Measurements from ENCODE around the gene TRHDE. TPM values are rescaled to one million over a fixed set of nuclear protein-coding genes. Genes with fewer than 3 reads are reported as not detected.

TRHDE gene
- total RNA-seq (under 1 TPM; 0.12 to 0.97 (median 0.51) TPM), polyA plus RNA-seq (under 1 TPM; 0.10 to 0.15 TPM)
- long read RNA-seq, donor 1, partial matches to known transcripts: 0 of 1 reads
- long read RNA-seq, donor 1, other reads (novel, unspliced or antisense): 1 of 1 reads
- long read RNA-seq, donor 2: 0 reads
- long read RNA-seq, donor 3: 0 reads

GRCh38 chr12:72272091-72272661 is at the start of gene TRHDE:
TRHDE (plus strand) TSS chr12:72272370; CDS start chr12:72272644, 274 bp downstream.
- H3K36me3 ChIP-seq: no peaks in the 10 kb centered on the region
- peaks cover 0 to 25% (median 13%) of the 10 kb centered on the region in 9 donors for H3K4me1 ChIP-seq
- DNase-seq (peak; percentile 7 to 23), ATAC-seq (peak; percentile 47 to 69 (median 58))
- H3K27me3 ChIP-seq: peaks cover 14 to 92% (median 74%) of the 10 kb centered on the region in 7 donors
- no peak for TF ChIP-seq CTCF (IDR thresholded peaks at IDR 0.05)
- H3K27ac ChIP-seq: peak within 1 kb of the TSS in 2 of 10 donors; percentile 18 to 49
- peak within 1 kb of the TSS; percentile 25 to 60 (median 50) for H3K4me3 ChIP-seq
- WGBS, 2 donors: 1% methylated on average over 57 to 59 of the region's 60 CpGs
- intact Hi-C loops (cut with DNase I): no loop called here
- no peaks in the 10 kb centered on the region for H3K9me3 ChIP-seq

- ATAC-seq (no peak), DNase-seq (no peak)
- 70 to 83% methylated on average over 1 of the region's 1 CpG for WGBS, 2 donors
- Histone ChIP-seq H3K27ac (no peak overlapping the region), H3K27me3 (no peaks in the 10 kb centered on the region), H3K36me3 (no peaks in the 10 kb centered on the region), H3K4me1 (no peaks in the 10 kb centered on the region), H3K4me3 (no peak overlapping the region), H3K9me3 (no peaks in the 10 kb centered on the region)
- TF ChIP-seq CTCF (IDR thresholded peaks at IDR 0.05): no peak
- intact Hi-C loops (cut with DNase I): no loop called here
These were observed 45.7 kb upstream of the TRHDE start for GRCh38 chr12:72226510-72226909.

GRCh38 chr12:72228424-72228823 is 43.7 kb upstream of the TRHDE start:
- intact Hi-C loops (cut with DNase I): no loop called here
- no peaks in the 10 kb centered on the region for H3K9me3 ChIP-seq
- H3K27me3 ChIP-seq: no peaks in the 10 kb centered on the region
- no peaks in the 10 kb centered on the region for H3K36me3 ChIP-seq
- no peak overlapping the region for H3K27ac ChIP-seq
- TF ChIP-seq CTCF (IDR thresholded peaks at IDR 0.05): no peak
- no peak for DNase-seq
- no peak for ATAC-seq
- no peaks in the 10 kb centered on the region for H3K4me1 ChIP-seq
- H3K4me3 ChIP-seq: no peak overlapping the region

GRCh38 chr12:72230589-72230988 is 41.6 kb upstream of the TRHDE start:
- H3K27me3 ChIP-seq: no peaks in the 10 kb centered on the region
- H3K9me3 ChIP-seq: no peaks in the 10 kb centered on the region
- no peaks in the 10 kb centered on the region for H3K36me3 ChIP-seq
- H3K4me3 ChIP-seq: no peak overlapping the region
- intact Hi-C loops (cut with DNase I): no loop called here
- ATAC-seq (no peak), DNase-seq (no peak)
- no peak for TF ChIP-seq CTCF (IDR thresholded peaks at IDR 0.05)
- H3K27ac ChIP-seq: no peak overlapping the region
- 44 to 46% methylated on average over 4 of the region's 4 CpGs for WGBS, 2 donors
- no peaks in the 10 kb centered on the region for H3K4me1 ChIP-seq

Data from heart right ventricle (tissue), 16 donors.